Fibroblast of lung (primary cell): ENCODE measurements around the gene GRAMD1A.
"Not testable (repeated sequence)": the region's sequence is repeated elsewhere in the genome, so short reads cannot be mapped to it uniquely, and the experiment has no call there.

Source experiments
- CTCF ChIP-seq, 2 donors: IDR thresholded peaks in 1 of 2; conservative IDR thresholded peaks in 1 of 2; 1 replicate in 1 of 2; 2 replicates in 1 of 2; pipeline ENCODE4 v1.5.1; 2011 to 2012; ENCODE audit warnings: low read length in 2 of 2, control low read depth in 1 of 2, inconsistent platforms in 1 of 2, low read depth in 1 of 2, mild to moderate bottlenecking in 1 of 2
- EZH2 ChIP-seq: IDR thresholded peaks from 2 replicates; pipeline ENCODE4 v1.5.1; 2012; ENCODE audit warnings: low read length, control low read depth, mild to moderate bottlenecking; ENCODE audit errors: missing control alignments

DNA sequence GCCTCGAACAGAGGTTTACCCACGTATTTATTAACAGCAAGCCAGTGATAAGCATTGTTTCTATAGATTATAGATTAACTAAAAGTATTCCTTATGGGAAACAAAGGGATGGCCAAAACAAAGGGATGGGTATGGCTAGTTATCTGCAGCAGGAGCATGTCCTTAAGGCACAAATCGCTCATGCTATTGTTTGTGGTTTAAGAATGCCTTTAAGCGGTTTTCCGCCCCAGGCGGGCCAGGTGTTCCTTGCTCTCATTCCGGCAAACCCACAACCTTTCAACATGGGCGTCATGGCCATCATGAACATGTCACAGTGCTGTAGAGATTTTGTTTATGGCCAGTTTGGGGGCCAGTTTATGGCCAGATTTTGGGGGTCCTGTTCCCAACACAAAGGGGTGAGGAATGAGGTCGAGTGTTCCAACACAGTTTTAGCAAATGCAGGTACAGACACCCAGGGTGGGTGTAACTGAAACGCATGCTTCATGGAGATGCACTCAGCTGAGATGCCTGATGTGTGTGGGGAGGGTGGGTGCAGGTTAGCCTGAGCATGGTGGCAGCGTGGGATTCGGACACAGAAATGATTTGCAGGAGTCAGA lies 29.8 kb upstream of the GRAMD1A start:
- not testable (repeated sequence) for TF ChIP-seq CTCF (conservative IDR thresholded peaks at IDR 0.05 in 1 of 2, IDR thresholded peaks at IDR 0.05 in 1 of 2; ENCODE audit: low read depth in 1 of 2, low read length in 2 of 2); EZH2
